K562 (cell line): Measurements from ENCODE around the gene STUB1. TPM values are rescaled to one million over a fixed set of nuclear protein-coding genes. Genes with fewer than 3 reads are reported as not detected.

Source experiments
- ARID4B ChIP-seq: sonication (generic); formaldehyde crosslinking; IDR thresholded peaks from 2 replicates; pipeline ENCODE4 v1.8.0; 2022; ENCODE audit warnings: mild to moderate bottlenecking, missing genetic modification reagents
- IFI16 ChIP-seq: fragments of 250-450 bp; sonication (Bioruptor Pico); IDR thresholded peaks from 2 replicates; pipeline ENCODE4 v2.1.2; 2022; ENCODE audit warnings: mild to moderate bottlenecking, inconsistent platforms
- MAZ ChIP-seq, 2 experiments: fragments of 450-650 bp in 1 of 2; sonication (generic) in 1 of 2; formaldehyde crosslinking; IDR thresholded peaks in 1 of 2; conservative IDR thresholded peaks in 1 of 2; 2 replicates each; pipeline versions ENCODE4 v1.4.0 to v1.5.0; 2020; ENCODE audit warnings: mild to moderate bottlenecking in 1 of 2, missing genetic modification reagents in 1 of 2
- MXI1 ChIP-seq: IDR thresholded peaks from 2 replicates; pipeline ENCODE4 v1.6.1; 2011; ENCODE audit warnings: low read depth, mild to moderate bottlenecking, improper control_type of control experiment, low read length
- NBN ChIP-seq: fragments of 450-650 bp; IDR thresholded peaks from 2 replicates; pipeline ENCODE4 v1.6.1; 2016; ENCODE audit warnings: low read depth, mild to moderate bottlenecking
- NRF1 ChIP-seq, 2 experiments: fragments of 450-650 bp; IDR thresholded peaks in 1 of 2; conservative IDR thresholded peaks in 1 of 2; 2 replicates each; pipeline ENCODE4 v1.6.1; 2014; ENCODE audit warnings: mild to moderate bottlenecking in 2 of 2
- POLR2A ChIP-seq: fragments of 450-650 bp; conservative IDR thresholded peaks from 2 replicates; pipeline ENCODE4 v1.6.1; 2016
- PREB ChIP-seq: sonication (generic); formaldehyde crosslinking; IDR thresholded peaks from 2 replicates; pipeline ENCODE4 v1.8.1; 2023; ENCODE audit warnings: mild to moderate bottlenecking, missing genetic modification reagents
- RNF219 ChIP-seq: fragments of 250-450 bp; sonication (Bioruptor Pico); IDR thresholded peaks from 2 replicates; pipeline ENCODE4 v1.5.0; 2022; ENCODE audit warnings: mild to moderate bottlenecking
- SNAPC5 ChIP-seq: fragments of 250-450 bp; sonication (Bioruptor Pico); IDR thresholded peaks from 2 replicates; pipeline ENCODE4 v1.8.0; 2021; ENCODE audit warnings: moderate library complexity, mild to moderate bottlenecking, inconsistent platforms
- SP1 ChIP-seq: sonication (generic); formaldehyde crosslinking; IDR thresholded peaks from 2 replicates; pipeline ENCODE4 v1.8.1; 2022; ENCODE audit warnings: mild to moderate bottlenecking, missing genetic modification reagents
- SRSF7 ChIP-seq: fragments of 200-400 bp; formaldehyde crosslinking; optimal IDR thresholded peaks from 2 replicates; pipeline ENCODE3; 2017; ENCODE audit warnings: mild to moderate bottlenecking, low read depth, low read length
- SUPT5H ChIP-seq: fragments of 450-650 bp; IDR thresholded peaks from 2 replicates; pipeline ENCODE4 v1.6.1; 2016
- TAF1 ChIP-seq: IDR thresholded peaks from 2 replicates; pipeline ENCODE4 v1.6.1; 2011; ENCODE audit warnings: mild to moderate bottlenecking, low read length, moderate library complexity; ENCODE audit not compliant: insufficient read depth, control insufficient read depth, severe bottlenecking; ENCODE audit errors: extremely low read depth
- YY1 ChIP-seq, 3 experiments: IDR thresholded peaks; 2 replicates each; pipeline ENCODE4 v1.6.1; 2011; ENCODE audit warnings: low read length in 2 of 3, mild to moderate bottlenecking in 2 of 3, moderate library complexity in 2 of 3, borderline replicate concordance in 1 of 3, control low read depth in 1 of 3, low read depth in 1 of 3; ENCODE audit not compliant: insufficient read depth in 3 of 3, insufficient replicate concordance in 2 of 3, control insufficient read depth in 1 of 3, insufficient read length in 1 of 3; ENCODE audit errors: extremely low read depth in 1 of 3
- ZBTB9 ChIP-seq: fragments of 450-650 bp; formaldehyde crosslinking; IDR thresholded peaks from 2 replicates; pipeline ENCODE4 v1.4.0; 2020; ENCODE audit warnings: mild to moderate bottlenecking, moderate library complexity
- polyA plus RNA-seq, 8 experiments: library from polyadenylated mRNA; depleted of rRNA in 4 of 8; stranded (reverse) in 5 of 8; unstranded in 3 of 8; fragments of >200 nt; fragmentation: Nextera tagmentation in 2 of 8; fragmentation: Illumina TruSeq in 1 of 8; extraction: Ambion mirVana in 2 of 8; extraction: Trizol in 1 of 8; gene quantifications; 2 replicates each; pipeline versions ENCODE4 v1.2.1 to v1.2.3, GENCODE V29; 2011 to 2014; ENCODE audit warnings: inconsistent platforms in 1 of 8, missing spikeins in 1 of 8
- total RNA-seq, 7 experiments: library from RNA; depleted of rRNA in 6 of 7; stranded (reverse); fragments of >200 nt in 6 of 7; fragmentation: Illumina TruSeq in 2 of 7; extraction: Trizol in 2 of 7; gene quantifications; 2 replicates each; pipeline versions ENCODE4 v1.2.1 to v1.2.3, GENCODE V29; 2011 to 2021; ENCODE audit warnings: low replicate concordance in 1 of 7

STUB1 gene
- total and polyA plus RNA-seq, 9 of the 15 experiments (the other 6 are each of a cell fraction or from before 2014, with no cell fraction given) = 10.6 to 251 (median 152) TPM

GRCh38 chr16:728131-728889 lies 48.1 kb downstream of the STUB1 start (continued):
- TF ChIP-seq RNF219 = no peak
- peak; percentile 69 for TF ChIP-seq POLR2A
- peak in 2 of 3 experiments; percentile 18 to 42 for TF ChIP-seq YY1 (IDR thresholded peaks at IDR 0.05; ENCODE audit: borderline replicate concordance in 1 of 3, control insufficient read depth in 1 of 3, extremely low read depth in 1 of 3, insufficient read depth in 3 of 3, insufficient read length in 1 of 3, insufficient replicate concordance in 2 of 3, low read depth in 1 of 3, low read length in 2 of 3)
- peak; percentile 94 for TF ChIP-seq ZBTB9 (CRISPR knock-in tag)
- no peak for TF ChIP-seq IFI16 (CRISPR knock-in tag)
- TF ChIP-seq ARID4B = peak; percentile 61
- TF ChIP-seq TAF1 = peak; percentile 25
- no peak for TF ChIP-seq NBN
- TF ChIP-seq SUPT5H = peak; percentile 64; the same call in 1 of the 2 replicates
- no peak for TF ChIP-seq SRSF7
- peak; percentile 83 for TF ChIP-seq MXI1
- peak; percentile 27; the same call in 1 of the 2 replicates for TF ChIP-seq SP1 (CRISPR knock-in tag)
- no peak for TF ChIP-seq PREB (CRISPR knock-in tag)
- peak; percentile 28 to 44; a peak in 2 of 4 replicates for TF ChIP-seq NRF1 (conservative IDR thresholded peaks at IDR 0.05 in 1 of 2, IDR thresholded peaks at IDR 0.05 in 1 of 2)
- peak; percentile 46 to 71; a peak in 3 of 4 replicates for TF ChIP-seq MAZ (CRISPR knock-in tag; conservative IDR thresholded peaks at IDR 0.05 in 1 of 2, IDR thresholded peaks at IDR 0.05 in 1 of 2)
- no peak for TF ChIP-seq SNAPC5 (CRISPR knock-in tag)
